ENCODE data around the gene SNAI1. TPM values are rescaled to one million over a fixed set of nuclear protein-coding genes. Genes with fewer than 3 reads are reported as not detected.
"Not testable (repeated sequence)": the region's sequence is repeated elsewhere in the genome, so short reads cannot be mapped to it uniquely, and the experiment has no call there.

Gene SNAI1
- total RNA-seq, 4 donors from 2014 or later = 0.53 to 3.3 (median 1.4) TPM

DNA sequence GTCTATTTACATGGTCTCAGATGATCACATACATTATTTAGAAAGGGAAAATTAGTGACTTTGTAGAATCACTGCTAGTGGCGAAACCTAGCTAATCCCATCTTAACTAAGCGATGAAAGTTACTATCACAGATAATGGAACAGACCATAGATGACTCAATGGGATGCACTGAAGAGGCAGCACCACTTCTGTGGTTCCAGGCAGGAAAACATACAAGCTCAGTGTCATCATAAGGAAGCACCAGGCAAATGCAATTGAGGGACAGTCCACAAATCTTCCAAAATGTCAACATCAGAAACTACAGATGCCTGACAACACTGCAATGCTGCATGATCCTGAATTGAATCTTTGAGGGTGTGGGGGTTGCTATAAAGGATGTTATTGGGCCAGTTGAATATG, 15.9 kb upstream of the SNAI1 start:
- Histone ChIP-seq H3K9me3 (no peaks in the 10 kb centered on the region), H3K27me3 (no peaks in the 10 kb centered on the region), H3K27ac (no peak overlapping the region), H3K4me3 (no peak overlapping the region), H3K36me3 (peaks cover 0 to 8% (median 0%) of the 10 kb centered on the region in 3 donors), H3K4me1 (peaks cover 0 to 11% (median 0%) of the 10 kb centered on the region in 4 donors)
- TF ChIP-seq, protein P1, sequence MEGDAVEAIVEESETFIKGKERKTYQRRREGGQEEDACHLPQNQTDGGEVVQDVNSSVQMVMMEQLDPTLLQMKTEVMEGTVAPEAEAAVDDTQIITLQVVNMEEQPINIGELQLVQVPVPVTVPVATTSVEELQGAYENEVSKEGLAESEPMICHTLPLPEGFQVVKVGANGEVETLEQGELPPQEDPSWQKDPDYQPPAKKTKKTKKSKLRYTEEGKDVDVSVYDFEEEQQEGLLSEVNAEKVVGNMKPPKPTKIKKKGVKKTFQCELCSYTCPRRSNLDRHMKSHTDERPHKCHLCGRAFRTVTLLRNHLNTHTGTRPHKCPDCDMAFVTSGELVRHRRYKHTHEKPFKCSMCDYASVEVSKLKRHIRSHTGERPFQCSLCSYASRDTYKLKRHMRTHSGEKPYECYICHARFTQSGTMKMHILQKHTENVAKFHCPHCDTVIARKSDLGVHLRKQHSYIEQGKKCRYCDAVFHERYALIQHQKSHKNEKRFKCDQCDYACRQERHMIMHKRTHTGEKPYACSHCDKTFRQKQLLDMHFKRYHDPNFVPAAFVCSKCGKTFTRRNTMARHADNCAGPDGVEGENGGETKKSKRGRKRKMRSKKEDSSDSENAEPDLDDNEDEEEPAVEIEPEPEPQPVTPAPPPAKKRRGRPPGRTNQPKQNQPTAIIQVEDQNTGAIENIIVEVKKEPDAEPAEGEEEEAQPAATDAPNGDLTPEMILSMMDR (IDR thresholded peaks at IDR 0.05) = no peak
- no peak for TF ChIP-seq POLR2A (IDR thresholded peaks at IDR 0.05)
- DNase-seq = no peak

DNA sequence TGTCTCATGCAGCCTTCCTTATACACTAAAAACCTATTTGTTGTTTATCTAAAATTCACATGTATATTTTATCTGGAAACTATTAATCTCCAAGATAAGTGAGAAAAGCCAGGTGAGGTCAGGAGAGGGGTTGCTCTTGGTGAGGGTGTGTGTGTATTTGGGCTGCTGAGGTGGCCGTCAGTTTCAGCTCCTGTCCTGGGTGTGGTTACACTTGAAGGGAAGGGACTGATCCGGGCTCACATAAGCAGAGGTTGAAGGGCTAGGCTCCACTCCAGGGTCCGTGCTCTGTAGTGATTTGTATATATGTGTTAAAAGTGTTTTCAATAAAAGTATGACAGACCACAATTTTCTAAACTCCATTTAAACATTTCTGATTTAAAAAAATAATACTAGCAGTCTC, 13.5 kb upstream of the SNAI1 start:
- Histone ChIP-seq H3K4me1 (peaks cover 0 to 11% (median 0%) of the 10 kb centered on the region in 4 donors), H3K36me3 (peaks cover 0 to 3% (median 0%) of the 10 kb centered on the region in 3 donors), H3K27ac (no peak overlapping the region), H3K27me3 (no peaks in the 10 kb centered on the region), H3K4me3 (no peak overlapping the region), H3K9me3 (no peaks in the 10 kb centered on the region)
- no peak for DNase-seq
- TF ChIP-seq, protein P1 (IDR thresholded peaks at IDR 0.05) = no peak
- TF ChIP-seq POLR2A (IDR thresholded peaks at IDR 0.05) = no peak

DNA sequence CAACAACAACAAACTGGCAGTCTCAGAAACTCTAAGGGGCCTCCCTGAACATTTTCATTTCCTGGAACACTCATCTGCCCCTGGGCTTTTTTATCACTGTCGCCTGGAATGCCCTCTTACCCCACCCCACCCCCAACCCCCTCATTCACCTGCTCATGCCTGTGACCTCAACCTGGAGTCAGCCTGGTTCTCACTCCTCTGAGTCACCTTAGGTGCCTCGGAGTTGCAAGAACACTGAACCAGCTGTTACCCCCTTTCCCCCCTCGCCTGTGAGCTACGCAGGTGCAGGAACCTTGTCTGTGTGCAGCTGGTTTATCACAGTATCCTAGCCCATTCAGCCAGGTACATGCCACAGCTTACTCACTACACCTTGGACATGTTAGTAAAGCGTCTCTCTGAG, 12.8 kb upstream of the SNAI1 start:
- H3K9me3 ChIP-seq = no peaks in the 10 kb centered on the region
- no peak overlapping the region for H3K27ac ChIP-seq
- no peaks in the 10 kb centered on the region for H3K36me3 ChIP-seq
- H3K4me1 ChIP-seq = peaks cover 0 to 11% (median 0%) of the 10 kb centered on the region in 4 donors
- TF ChIP-seq, protein P1 (IDR thresholded peaks at IDR 0.05) = no peak
- no peak for TF ChIP-seq POLR2A (IDR thresholded peaks at IDR 0.05)
- no peaks in the 10 kb centered on the region for H3K27me3 ChIP-seq
- no peak for DNase-seq
- no peak overlapping the region for H3K4me3 ChIP-seq

DNA sequence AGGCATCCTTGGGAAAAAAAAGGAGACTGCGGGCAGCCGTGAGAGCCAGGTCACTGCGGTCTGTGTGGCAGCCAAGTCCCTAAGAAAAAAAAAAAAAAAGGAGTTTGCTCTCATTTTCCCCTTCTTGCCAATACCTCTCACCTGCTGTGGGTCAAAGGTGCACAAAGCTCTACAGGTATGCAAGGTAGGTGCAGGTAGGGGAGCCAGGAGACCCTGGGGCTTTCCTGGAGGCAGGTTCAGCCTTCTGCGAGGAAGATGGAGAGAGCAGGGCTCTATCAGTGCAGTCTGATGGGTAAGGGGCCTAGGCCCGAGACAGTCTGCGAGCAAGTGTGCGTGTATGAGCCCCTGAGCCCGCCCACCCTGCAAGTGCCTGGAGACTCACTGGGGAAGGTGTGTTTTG, 12.3 kb upstream of the SNAI1 start:
- H3K36me3 ChIP-seq = no peaks in the 10 kb centered on the region
- no peak overlapping the region for H3K27ac ChIP-seq
- no peak overlapping the region for H3K4me3 ChIP-seq
- H3K9me3 ChIP-seq = no peaks in the 10 kb centered on the region
- H3K27me3 ChIP-seq = no peaks in the 10 kb centered on the region
- TF ChIP-seq, protein P1 (IDR thresholded peaks at IDR 0.05) = no peak
- no peak for TF ChIP-seq POLR2A (IDR thresholded peaks at IDR 0.05)
- DNase-seq = no peak
- peaks cover 0 to 11% (median 0%) of the 10 kb centered on the region in 4 donors for H3K4me1 ChIP-seq

DNA sequence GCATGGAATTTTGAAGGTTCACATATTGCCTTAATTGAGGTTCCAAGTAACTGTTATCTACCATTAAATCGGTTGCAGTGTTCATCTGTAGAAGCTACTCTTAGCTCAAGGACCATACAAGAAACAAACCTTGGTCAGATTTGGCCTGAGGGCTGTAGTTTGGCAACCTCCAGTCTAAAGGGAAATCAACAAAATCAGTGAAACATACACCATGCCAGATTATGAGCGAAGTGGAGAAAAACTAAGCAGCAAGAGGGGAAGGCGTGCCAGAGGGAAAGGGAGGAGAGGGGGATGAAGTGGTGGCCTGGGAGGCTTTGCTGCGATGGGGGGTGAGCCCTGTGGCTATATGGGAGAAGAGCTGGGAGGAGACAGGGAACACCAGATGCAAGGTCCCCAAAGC, 8.8 kb upstream of the SNAI1 start:
- Histone ChIP-seq H3K27ac (no peak overlapping the region), H3K9me3 (no peaks in the 10 kb centered on the region), H3K36me3 (no peaks in the 10 kb centered on the region), H3K4me3 (no peak overlapping the region), H3K27me3 (no peaks in the 10 kb centered on the region), H3K4me1 (peaks cover 0 to 11% (median under 1%) of the 10 kb centered on the region in 4 donors)
- no peak for TF ChIP-seq POLR2A (IDR thresholded peaks at IDR 0.05)
- TF ChIP-seq, protein P1 (IDR thresholded peaks at IDR 0.05) = no peak
- no peak for DNase-seq

DNA sequence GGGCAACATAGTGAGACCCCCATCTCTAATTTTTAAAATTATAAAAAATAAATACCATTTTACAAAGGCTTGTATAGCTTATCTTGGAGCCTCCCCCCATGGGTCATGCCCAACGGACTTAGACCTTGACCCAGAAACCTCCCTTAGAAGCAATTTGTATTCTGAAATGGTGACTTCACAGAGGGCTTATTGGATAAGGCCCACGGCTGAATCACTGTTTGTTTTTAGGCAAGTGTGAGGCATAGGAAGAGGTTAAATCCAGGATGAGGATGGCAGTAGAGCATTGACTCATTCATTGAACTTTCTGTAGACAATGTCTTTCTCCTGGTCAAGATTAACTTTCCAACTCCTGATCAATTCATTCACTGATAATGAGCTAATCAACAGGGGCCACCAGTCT, 6.2 kb upstream of the SNAI1 start:
- H3K4me3 ChIP-seq = no peak overlapping the region
- H3K4me1 ChIP-seq = peaks cover 0 to 5% (median 3%) of the 10 kb centered on the region in 4 donors
- H3K27me3 ChIP-seq = no peaks in the 10 kb centered on the region
- H3K9me3 ChIP-seq = no peaks in the 10 kb centered on the region
- DNase-seq = no peak
- H3K36me3 ChIP-seq = no peaks in the 10 kb centered on the region
- TF ChIP-seq POLR2A (IDR thresholded peaks at IDR 0.05) = no peak
- TF ChIP-seq, protein P1 (IDR thresholded peaks at IDR 0.05) = no peak
- no peak overlapping the region for H3K27ac ChIP-seq

DNA sequence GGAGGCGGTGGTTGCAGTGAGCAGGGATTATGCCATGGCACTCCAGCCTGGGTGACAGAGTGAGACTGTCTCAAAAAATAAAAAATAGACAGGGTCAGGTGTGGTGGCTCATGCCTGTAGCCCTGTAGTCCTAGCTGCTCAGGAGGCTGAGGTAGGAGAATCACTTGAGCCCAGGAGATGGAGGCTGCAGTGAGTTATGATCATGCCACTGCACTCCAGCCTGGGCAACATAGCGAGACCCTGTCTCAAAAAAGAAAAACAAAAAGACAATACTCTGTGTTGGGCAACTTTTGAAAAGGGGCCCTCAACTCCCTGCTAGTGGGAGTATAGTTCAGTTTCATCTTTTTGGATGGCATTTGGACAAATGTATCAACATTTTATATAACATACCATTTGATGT, 5.0 kb upstream of the SNAI1 start:
- DNase-seq, H3K9me3 ChIP-seq, H3K27me3 ChIP-seq, H3K36me3 ChIP-seq, H3K27ac ChIP-seq, H3K4me3 ChIP-seq: not testable (repeated sequence)
- peaks cover 3 to 15% (median 10%) of the 10 kb centered on the region in 4 donors for H3K4me1 ChIP-seq

Measured in Peyer's patch (tissue), 4 donors.